HL-60/S4 treated with phorbol 12-myristate 13-acetate at 8.2 ng/mL for 4 days and 3 days (cell line): ENCODE results near the gene KCNB1.

Experiments
- in situ Hi-C: fragments of 300-500 bp; cut with MboI; formaldehyde crosslinking; loops from 2 replicates; pipeline ENCODE4 v1.15.0; 2022; ENCODE audit warnings: low sequenced_read_pairs

Gene KCNB1

GRCh38 chr20:49503176-49503575 lies 20.7 kb upstream of the KCNB1 start:
- in situ Hi-C loops = no loop called here

- in situ Hi-C loops = no loop called here
Measured at GRCh38 chr20:49501917-49502316, 19.4 kb upstream of the KCNB1 start.

GRCh38 chr20:49497398-49497669 lies 14.9 kb upstream of the KCNB1 start:
- in situ Hi-C loops = no loop called here

- in situ Hi-C loops = no loop called here
Measured at GRCh38 chr20:49496553-49497397, 14.3 kb upstream of the KCNB1 start.

GRCh38 chr20:49496043-49496442 lies 13.6 kb upstream of the KCNB1 start:
- in situ Hi-C loops = no loop called here

DNA sequence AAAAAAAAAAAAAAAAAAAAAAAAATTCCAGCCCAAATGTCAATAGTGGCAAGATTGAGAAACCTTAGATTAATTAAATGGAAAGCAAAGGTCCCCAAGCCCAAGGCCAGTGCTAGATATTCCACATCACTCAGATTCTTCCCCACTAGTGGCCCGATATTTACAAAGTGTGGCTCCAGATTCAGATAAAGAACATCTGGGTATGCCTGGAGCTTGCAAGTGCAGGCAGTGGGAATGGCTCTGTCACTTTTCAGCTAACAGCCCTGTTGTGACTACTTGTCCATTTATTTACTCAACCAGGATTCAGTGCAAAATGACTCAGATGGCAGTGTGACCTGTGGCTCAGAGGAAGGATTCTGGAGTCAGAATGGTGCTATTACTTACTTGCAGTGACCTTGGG lies 8.2 kb upstream of the KCNB1 start:
- in situ Hi-C loops = no loop called here

- in situ Hi-C loops = no loop called here
Measured at GRCh38 chr20:49489688-49490087, 7.2 kb upstream of the KCNB1 start.

DNA sequence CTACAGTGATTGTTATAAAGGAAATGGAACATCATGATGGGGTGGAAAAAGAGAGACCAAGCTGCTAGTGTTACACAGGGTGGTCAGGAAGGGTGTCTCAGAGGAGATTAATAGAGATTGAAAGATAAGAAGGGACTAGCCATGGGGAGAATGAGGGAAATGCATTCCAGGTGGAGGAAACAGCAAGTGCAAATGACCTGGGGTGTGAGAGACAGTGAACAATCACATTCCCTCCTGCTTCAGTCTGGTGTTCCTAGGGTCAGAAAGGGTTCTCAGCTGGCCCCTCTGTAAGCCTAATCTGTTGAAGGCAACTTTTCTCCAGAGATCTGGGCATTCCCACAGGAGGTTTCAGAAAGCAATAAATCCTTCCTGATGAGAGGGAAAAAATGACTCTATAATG lies 3.6 kb upstream of the KCNB1 start:
- in situ Hi-C loops = no loop called here

- in situ Hi-C loops = no loop called here
Measured at GRCh38 chr20:49485563-49485962, 3.1 kb upstream of the KCNB1 start.

DNA sequence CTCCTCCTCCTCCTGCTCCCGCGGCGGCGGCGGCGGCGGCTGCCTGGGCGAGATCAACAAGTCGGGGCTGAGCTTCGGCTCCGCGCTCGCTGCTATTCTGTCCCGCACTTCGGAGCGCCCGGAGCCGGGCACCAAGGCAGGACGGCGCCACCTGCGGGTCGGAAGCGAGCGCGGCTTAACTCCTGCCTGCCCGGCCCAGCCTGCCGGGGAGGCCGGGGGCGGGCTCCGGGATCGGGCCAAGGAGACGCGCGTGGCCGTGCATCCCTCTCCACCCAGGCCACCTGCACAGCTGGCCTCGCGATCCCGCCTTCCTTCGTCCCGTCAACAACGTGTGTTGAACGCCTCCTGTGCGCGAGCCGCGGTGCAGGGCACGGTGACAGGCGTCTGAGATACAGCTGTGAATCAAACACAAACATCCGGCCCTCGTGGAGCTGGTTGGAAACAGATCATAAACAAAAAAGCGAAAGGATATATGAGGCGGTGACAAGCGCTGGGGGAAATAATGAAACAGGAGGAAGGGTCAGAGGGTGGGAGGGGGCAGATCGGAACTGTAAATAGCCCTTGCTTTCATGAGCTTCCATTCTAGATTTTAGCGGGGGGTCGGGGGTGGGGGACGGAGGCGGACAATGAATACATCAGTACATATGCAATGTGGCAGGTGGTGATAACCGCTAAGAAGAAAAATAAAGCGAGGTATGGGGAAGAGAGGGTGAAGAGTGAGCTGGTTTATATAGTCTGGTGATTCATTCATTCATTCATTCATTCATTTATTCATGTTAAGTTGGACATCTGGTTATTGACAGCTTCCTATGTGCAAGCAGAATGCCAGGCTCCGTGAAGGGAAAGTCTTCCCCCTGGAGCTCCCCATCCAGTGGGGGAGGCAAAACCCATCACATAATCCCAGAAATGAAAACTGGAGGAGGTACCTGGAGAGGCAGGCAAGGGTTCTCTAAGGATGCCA lies 2.0 kb upstream of the KCNB1 start:
- in situ Hi-C loops = no loop called here

DNA sequence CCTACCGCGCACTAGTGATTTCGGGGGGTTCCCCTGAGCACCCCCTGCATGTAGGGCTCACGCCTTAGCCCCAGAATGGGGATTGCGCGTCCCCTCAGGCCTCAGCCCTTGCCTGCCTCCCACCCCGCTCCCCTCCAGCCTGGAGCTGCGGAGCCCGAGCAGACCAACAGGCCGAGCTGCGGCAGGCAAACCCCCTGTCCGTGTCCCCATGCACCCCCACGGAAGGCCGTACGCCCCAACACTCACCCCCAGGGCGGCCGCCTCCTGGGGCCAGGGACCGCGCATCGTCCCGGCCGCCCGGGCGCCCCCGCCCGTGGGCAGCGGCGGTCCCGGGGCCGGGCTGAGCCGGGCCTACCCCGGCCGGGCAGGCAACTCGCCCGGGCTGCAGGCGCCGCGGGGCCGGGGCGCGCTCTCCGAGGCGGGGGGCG lies 1.2 kb upstream of the KCNB1 start:
- in situ Hi-C loops = no loop called here

GRCh38 chr20:49483018-49483695 lies 689 bp upstream of the KCNB1 start:
- in situ Hi-C loops = no loop called here

DNA sequence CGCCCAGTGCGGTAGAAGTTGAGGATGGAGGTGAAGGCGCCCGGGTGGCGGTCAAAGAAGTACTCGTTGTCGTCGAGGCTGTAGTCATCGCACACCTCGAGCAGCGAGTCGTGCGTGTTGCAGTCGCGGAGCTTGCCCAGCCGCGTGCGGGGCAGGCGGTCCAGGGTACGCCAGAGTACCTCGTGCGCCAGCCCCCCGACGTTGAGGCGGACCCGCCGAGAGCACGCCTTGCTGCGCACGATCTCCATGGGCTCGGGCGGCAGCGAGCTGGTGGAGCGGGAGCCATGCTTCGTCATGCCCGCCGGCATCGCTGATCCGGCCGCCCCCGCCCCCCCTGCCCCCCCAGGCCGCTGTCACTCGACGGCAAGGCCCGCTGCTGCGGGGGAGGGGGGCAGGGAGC lies 295 bp downstream of the KCNB1 start:
- in situ Hi-C loops = no loop called here

DNA sequence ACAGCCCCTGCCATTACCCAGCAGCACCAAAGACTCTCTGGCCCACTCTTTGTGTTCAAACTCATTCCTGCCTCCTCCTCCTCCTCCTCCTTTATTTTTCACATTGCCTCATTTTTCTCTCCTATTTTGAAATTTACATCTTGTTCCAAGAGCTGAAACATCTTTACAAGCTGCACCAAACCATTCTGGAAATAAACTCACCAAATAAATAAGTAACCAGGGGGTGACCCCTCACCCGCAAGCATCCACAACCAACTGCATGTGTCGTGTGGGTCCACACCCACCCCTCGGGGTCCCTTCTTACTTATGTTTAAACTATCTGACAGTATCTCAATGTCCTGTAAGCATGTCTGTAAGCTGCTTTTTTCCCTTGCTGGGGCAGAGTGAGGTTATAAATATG lies 1.4 kb downstream of the KCNB1 start:
- in situ Hi-C loops = no loop called here

DNA sequence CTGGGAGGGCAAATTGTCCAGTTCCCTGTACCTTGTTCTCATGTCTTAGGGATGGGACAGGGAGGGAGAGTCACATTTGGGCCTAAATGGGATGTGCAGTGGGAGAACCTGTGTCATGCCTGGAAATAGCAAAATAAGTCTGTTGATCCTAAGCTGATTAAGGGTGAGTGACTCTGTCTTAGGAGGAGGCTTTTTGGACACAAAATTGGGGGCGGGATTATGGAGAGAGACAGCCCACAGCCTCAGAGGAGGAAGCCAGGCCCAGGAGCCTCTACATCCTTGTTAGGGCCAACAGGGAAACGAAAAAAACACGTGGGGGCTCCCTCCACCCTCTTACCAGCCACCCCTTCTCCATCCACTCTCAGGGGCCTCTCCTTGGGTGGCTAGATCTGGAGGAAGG lies 2.2 kb downstream of the KCNB1 start:
- in situ Hi-C loops = no loop called here

DNA sequence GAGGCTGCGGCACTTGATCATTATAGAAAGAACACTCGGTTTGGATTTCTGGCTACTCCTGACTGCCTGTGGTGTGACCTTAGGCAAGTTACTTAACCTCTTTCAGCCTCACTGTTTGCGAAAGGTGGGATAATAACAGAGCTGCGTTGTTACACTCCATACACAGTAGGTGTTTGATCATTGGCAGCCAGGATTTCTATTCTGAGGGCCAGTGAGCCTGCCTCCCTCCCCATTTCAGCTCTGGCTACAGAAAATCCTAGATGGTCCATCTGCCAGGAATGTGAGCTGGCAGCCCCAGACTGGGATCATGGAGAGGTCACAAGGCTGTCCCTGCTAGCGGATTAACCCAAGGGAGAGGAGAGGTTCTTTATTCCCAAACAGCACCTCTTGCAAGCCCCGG lies 2.7 kb downstream of the KCNB1 start:
- in situ Hi-C loops = no loop called here

DNA sequence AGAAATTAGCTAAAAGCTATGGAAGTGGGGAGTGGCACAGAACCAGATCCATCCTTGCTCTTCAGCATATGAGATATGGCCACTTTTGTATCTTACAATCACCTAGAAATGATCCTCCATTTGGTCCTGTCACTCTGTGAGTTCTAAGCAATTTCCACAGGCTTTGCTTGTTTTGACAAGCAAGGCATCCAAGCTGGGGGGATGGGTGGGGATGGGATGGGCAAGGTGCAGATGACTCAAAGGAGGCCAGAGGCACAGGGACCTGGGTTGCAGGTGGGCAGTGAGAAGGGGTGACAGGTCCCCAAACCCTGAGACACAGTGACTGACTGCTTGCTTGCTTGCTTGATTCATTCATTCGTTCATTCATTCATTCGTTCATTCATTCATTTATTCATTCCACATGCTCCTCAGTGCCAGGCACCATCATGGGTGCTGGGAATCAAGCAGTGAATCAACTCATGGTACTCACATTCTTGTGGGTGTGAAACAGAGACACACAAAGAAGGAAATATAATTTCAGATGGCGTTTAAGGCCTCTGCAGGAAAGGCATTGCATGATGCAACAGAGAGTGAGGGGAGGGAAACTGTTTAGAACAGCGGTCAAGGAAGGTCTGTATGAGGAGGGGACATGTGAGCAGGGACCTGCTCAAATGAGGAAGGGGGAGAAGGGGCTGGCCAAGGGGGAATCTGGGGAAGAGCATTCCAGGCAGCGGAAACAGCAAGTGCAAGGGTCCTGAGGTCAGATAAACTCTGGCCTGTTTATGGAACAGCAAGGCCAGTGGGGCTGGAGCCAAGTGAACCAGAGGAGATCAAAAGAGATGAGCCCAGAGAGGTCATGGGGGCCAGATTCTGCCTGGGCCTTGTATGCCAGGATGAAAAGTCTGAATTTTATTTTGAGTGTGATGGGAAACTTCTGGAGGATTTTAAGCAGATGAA lies 3.4 kb downstream of the KCNB1 start:
- in situ Hi-C loops = no loop called here

GRCh38 chr20:49478266-49478665 lies 4.2 kb downstream of the KCNB1 start:
- in situ Hi-C loops = no loop called here

DNA sequence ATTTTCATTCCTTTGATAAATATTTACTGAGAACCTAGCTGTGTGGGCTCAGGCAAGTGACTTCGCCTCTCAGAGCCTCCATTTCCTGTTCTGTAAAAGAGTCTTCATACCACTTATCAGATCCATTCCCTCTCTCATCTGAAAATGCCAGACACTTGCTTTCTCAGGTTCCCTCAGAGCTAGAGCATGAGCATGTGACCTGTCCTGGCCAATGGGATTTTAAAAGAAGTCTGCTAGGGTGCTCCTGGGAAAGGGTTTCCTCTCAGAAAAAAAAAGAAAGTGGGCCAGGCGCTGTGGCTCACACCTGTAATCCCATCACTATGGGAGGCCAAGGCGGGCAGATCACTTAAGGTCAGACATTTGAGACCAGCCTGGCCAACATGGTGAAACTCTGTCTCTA lies 5.3 kb downstream of the KCNB1 start:
- in situ Hi-C loops = no loop called here

DNA sequence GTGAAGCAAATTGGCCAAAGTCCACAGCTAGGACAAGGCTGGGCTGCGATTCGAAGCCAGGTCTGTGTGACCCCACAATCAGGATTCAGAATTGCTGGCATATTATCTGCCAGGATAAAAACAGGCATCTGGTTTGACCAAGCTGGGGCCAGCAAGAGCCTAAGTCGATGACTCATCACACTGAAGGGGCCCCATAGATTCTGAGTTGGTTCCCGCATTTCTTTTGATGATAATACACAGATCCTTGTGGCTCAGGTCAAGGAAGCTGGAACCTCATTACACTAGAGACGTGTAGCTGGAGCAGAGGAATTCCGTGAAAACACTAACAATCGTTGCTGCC lies 6.5 kb downstream of the KCNB1 start:
- in situ Hi-C loops = no loop called here
